GM12878 (cell line): ENCODE results near the gene KIAA0825. TPM values are rescaled to one million over a fixed set of nuclear protein-coding genes. Genes with fewer than 3 reads are reported as not detected.

Experiments used
- ATAC-seq: fragments of 200-7000 bp; cut with Tn5 transposase; 3 replicates; pipeline ENCODE4 v1.9.1; 2020; ENCODE audit warnings: mild to moderate bottlenecking, moderate library complexity
- BruUV-seq: library from RNA; stranded (reverse); fragments of 400-500 nt; replicated peaks from 2 replicates; lab custom pipeline; 2021; lab: Mats Ljungman, UMichigan
- CTCF ChIA-PET: fragments of 300-600 bp; sonication (Branson Sonifier 250); formaldehyde crosslinking; extraction: SDS; loops from one replicate; lab custom pipeline; 2021; ENCODE audit warnings: inconsistent platforms; lab: Yijun Ruan, JAX
- POLR2A ChIA-PET: fragments of 350-600 bp; formaldehyde crosslinking; extraction: SDS; loops from one replicate; lab custom pipeline; 2021; ENCODE audit warnings: inconsistent platforms; lab: Charles Lee
- RAD21 ChIA-PET: fragments of 300-600 bp; sonication (Branson Sonifier 250); formaldehyde crosslinking; loops from one replicate; lab custom pipeline; 2023; ENCODE audit warnings: antibody characterized with exemption; ENCODE audit not compliant: unreplicated experiment; lab: Charles Lee
- SMC1A ChIA-PET: fragments of 300-600 bp; sonication (Branson Sonifier 250); formaldehyde crosslinking; loops from one replicate; lab custom pipeline; 2023; ENCODE audit not compliant: unreplicated experiment, uncharacterized antibody; lab: Charles Lee
- DNase-seq: peaks from one replicate; pipeline ENCODE4 v3.0.0-alpha.2; 2011; ENCODE audit warnings: low read depth, low spot score
- FAIRE-seq: peaks from 3 replicates; lab custom pipeline; 2011; peaks lifted over from hg19 to GRCh38; lab: Jason Lieb, UNC
- H2AFZ ChIP-seq: 2 replicates; pipeline ENCODE4 v1.6.0; 2011; ENCODE audit warnings: low read depth, low read length, control low read depth; ENCODE audit not compliant: control insufficient read depth
- H3K27ac ChIP-seq: 2 replicates; pipeline ENCODE4 v1.5.1; 2011; ENCODE audit warnings: control low read depth; ENCODE audit not compliant: control insufficient read depth, insufficient read depth
- H3K27me3 ChIP-seq, 2 experiments: replicated peaks in 1 of 2; 2 replicates each; pipeline versions ENCODE4 v1.6.0 to v1.6.1; 2011; ENCODE audit warnings: low read length in 1 of 2; ENCODE audit not compliant: control insufficient read depth in 2 of 2, insufficient read depth in 2 of 2
- H3K36me3 ChIP-seq, 2 experiments: 2 replicates each; pipeline ENCODE4 v1.5.1; 2011; ENCODE audit warnings: low read length in 1 of 2; ENCODE audit not compliant: control insufficient read depth in 2 of 2, insufficient read depth in 2 of 2
- H3K4me1 ChIP-seq: 2 replicates; pipeline ENCODE4 v1.6.1; 2011; ENCODE audit warnings: mild to moderate bottlenecking, low read length, moderate library complexity, mixed read lengths; ENCODE audit not compliant: control insufficient read depth, insufficient read depth
- H3K4me2 ChIP-seq: 2 replicates; pipeline ENCODE4 v1.6.0; 2011; ENCODE audit warnings: control low read depth; ENCODE audit not compliant: control insufficient read depth, insufficient read depth
- H3K4me3 ChIP-seq: fragments of 200-600 bp; sonication (generic); 2 replicates; pipeline ENCODE4 v1.5.1; 2016
- H3K79me2 ChIP-seq: 2 replicates; pipeline ENCODE4 v1.6.0; 2011; ENCODE audit warnings: low read length; ENCODE audit not compliant: control insufficient read depth, insufficient read depth
- H3K9ac ChIP-seq: 2 replicates; pipeline ENCODE4 v1.8.0; 2011; ENCODE audit warnings: low read length, control low read depth, mixed read lengths; ENCODE audit not compliant: control insufficient read depth, insufficient read depth
- H3K9me3 ChIP-seq: replicated peaks from 3 replicates; pipeline ENCODE4 v1.5.1; 2011; ENCODE audit warnings: mild to moderate bottlenecking, low read length; ENCODE audit not compliant: control insufficient read depth, insufficient read depth
- H4K20me1 ChIP-seq: 2 replicates; pipeline ENCODE4 v1.6.0; 2011; ENCODE audit not compliant: control insufficient read depth, insufficient read depth
- CBFB ChIP-seq: IDR thresholded peaks from 2 replicates; pipeline ENCODE4 v1.6.1; 2016; ENCODE audit warnings: antibody characterized with exemption, low read depth
- CHD1 ChIP-seq: IDR thresholded peaks from 2 replicates; pipeline ENCODE4 v1.6.1; 2012; ENCODE audit warnings: low read depth, low read length, improper control_type of control experiment
- CREB1 ChIP-seq: IDR thresholded peaks from 2 replicates; pipeline ENCODE4 v1.6.1; 2012; ENCODE audit warnings: low read depth, mild to moderate bottlenecking, inconsistent platforms
- DPF2 ChIP-seq: fragments of 450-650 bp; IDR thresholded peaks from 2 replicates; pipeline ENCODE4 v1.6.1; 2017; ENCODE audit warnings: mild to moderate bottlenecking
- E4F1 ChIP-seq: fragments of 450-650 bp; IDR thresholded peaks from 2 replicates; pipeline ENCODE4 v1.6.1; 2018; ENCODE audit warnings: borderline replicate concordance, mild to moderate bottlenecking; ENCODE audit not compliant: partially characterized antibody
- EED ChIP-seq: sonication (generic); IDR thresholded peaks from 2 replicates; pipeline ENCODE4 v1.6.1; 2016; ENCODE audit warnings: antibody characterized with exemption, low read depth
- FOXK2 ChIP-seq: fragments of 450-650 bp; IDR thresholded peaks from 2 replicates; pipeline ENCODE4 v1.6.1; 2017; ENCODE audit warnings: mild to moderate bottlenecking, moderate library complexity
- HDGF ChIP-seq: fragments of 450-650 bp; IDR thresholded peaks from 2 replicates; pipeline ENCODE4 v1.6.1; 2016; ENCODE audit warnings: antibody characterized with exemption
- IRF5 ChIP-seq: fragments of 450-650 bp; IDR thresholded peaks from 2 replicates; pipeline ENCODE4 v1.6.1; 2017; ENCODE audit warnings: borderline replicate concordance
- NR2C1 ChIP-seq: fragments of 450-650 bp; IDR thresholded peaks from 2 replicates; pipeline ENCODE4 v1.6.1; 2017; ENCODE audit warnings: antibody characterized with exemption, mild to moderate bottlenecking, moderate library complexity
- PRDM15 ChIP-seq: fragments of 450-650 bp; formaldehyde crosslinking; IDR thresholded peaks from 2 replicates; pipeline ENCODE4 v1.4.0; 2020; ENCODE audit warnings: mild to moderate bottlenecking, moderate library complexity
- RBBP5 ChIP-seq: fragments of 200-600 bp; sonication (generic); conservative IDR thresholded peaks from 2 replicates; pipeline ENCODE4 v1.6.1; 2016
- RUNX3 ChIP-seq: IDR thresholded peaks from 2 replicates; pipeline ENCODE4 v1.6.1; 2012; ENCODE audit warnings: low read length, inconsistent platforms
- SMC3 ChIP-seq: IDR thresholded peaks from 2 replicates; pipeline ENCODE4 v1.6.1; 2011; ENCODE audit warnings: low read length, improper control_type of control experiment, borderline replicate concordance
- SUZ12 ChIP-seq: fragments of 200-600 bp; sonication (generic); IDR thresholded peaks from one replicate; pipeline ENCODE4 v1.6.1; 2018; ENCODE audit warnings: antibody characterized with exemption, mild to moderate bottlenecking; ENCODE audit not compliant: unreplicated experiment
- USF2 ChIP-seq: IDR thresholded peaks from 2 replicates; pipeline ENCODE4 v1.6.1; 2011; ENCODE audit warnings: low read depth, low read length, improper control_type of control experiment, borderline replicate concordance
- ZBED1 ChIP-seq: IDR thresholded peaks from 2 replicates; pipeline ENCODE4 v1.6.1; 2016; ENCODE audit warnings: borderline replicate concordance
- ZNF274 ChIP-seq: IDR thresholded peaks from one replicate; pipeline ENCODE4 v1.8.0; 2011; ENCODE audit not compliant: insufficient read length, insufficient read depth
- WGBS: methylation state at CpG from one replicate; pipeline ENCODE4 v1.1.6; 2016; ENCODE audit warnings: low lambda C conversion rate; ENCODE audit not compliant: insufficient replicate concordance, insufficient coverage; ENCODE audit errors: missing lambda C conversion rate; 5-methylcytosine and 5-hydroxymethylcytosine counted together
- in situ Hi-C: fragments of 300-500 bp; cut with MboI; formaldehyde crosslinking; loops from 9 replicates; pipeline ENCODE4 v1.14.3; 2018; ENCODE audit warnings: mixed read lengths
- intact Hi-C: fragments of 100-400 bp; cut with micrococcal nuclease; formaldehyde crosslinking; loops from one replicate; pipeline ENCODE4 v1.14.2; 2022; ENCODE audit not compliant: unreplicated experiment
- polyA plus RNA-seq, 11 experiments: library from polyadenylated mRNA; depleted of rRNA in 4 of 11; unstranded in 6 of 11; stranded (reverse) in 5 of 11; fragments of >200 nt; fragmentation: Nextera tagmentation in 4 of 11; fragmentation: Illumina TruSeq in 1 of 11; extraction: Ambion mirVana in 4 of 11; extraction: Trizol in 1 of 11; gene quantifications; 1 replicate in 1 of 11; 2 replicates in 10 of 11; pipeline versions ENCODE4 v1.2.1 to v1.2.3, GENCODE V29; 2011 to 2016; ENCODE audit warnings: inconsistent platforms in 2 of 11, missing spikeins in 2 of 11, low read depth in 1 of 11
- total RNA-seq, 4 experiments: library from RNA; depleted of rRNA in 3 of 4; stranded (reverse); fragments of >200 nt in 3 of 4; fragmentation: Illumina TruSeq in 1 of 4; extraction: Trizol in 1 of 4; gene quantifications; 2 replicates each; pipeline versions ENCODE4 v1.2.1 to v1.2.3, GENCODE V29; 2013 to 2021

KIAA0825 gene
- total and polyA plus RNA-seq, 10 of the 15 experiments (the other 5 are each of a cell fraction or from before 2014, with no cell fraction given): 0.55 to 1.9 (median 1.5) TPM

- WGBS: 94% methylated on average over 3 of the region's 3 CpGs
- FAIRE-seq: no peak
- no peak overlapping the region for H3K9ac ChIP-seq
- no peak overlapping the region for H3K27ac ChIP-seq
- H3K4me3 ChIP-seq: no peak overlapping the region
- intact Hi-C loops: no loop called here
- H3K27me3 ChIP-seq: no peaks in the 10 kb centered on the region
- BruUV-seq: no TSS peak
- H3K36me3 ChIP-seq: peaks cover 0 to 8% of the 10 kb centered on the region in 2 experiments; a peak in 2 of 4 replicates
- POLR2A ChIA-PET: no interaction called here
- H3K4me2 ChIP-seq: no peak overlapping the region
- no peak for TF ChIP-seq EED
- no peak for TF ChIP-seq CREB1
- no peak for TF ChIP-seq FOXK2
- TF ChIP-seq RBBP5: no peak
- TF ChIP-seq PRDM15: no peak
- no peak for TF ChIP-seq ZBED1
- TF ChIP-seq NR2C1: no peak
- no peak for TF ChIP-seq ZNF274
- TF ChIP-seq IRF5: no peak
- no peak for TF ChIP-seq CHD1
- no peak for TF ChIP-seq E4F1
- no peak for TF ChIP-seq SMC3
- TF ChIP-seq HDGF: no peak
- TF ChIP-seq CBFB: no peak
- TF ChIP-seq DPF2: no peak
- no peak for TF ChIP-seq RUNX3
- TF ChIP-seq SUZ12: no peak
- TF ChIP-seq USF2: no peak
- TF ChIP-seq, all 136 proteins: peak for 0
- Histone ChIP-seq H2AFZ (no peak overlapping the region), H3K9me3 (peaks cover 16% of the 10 kb centered on the region), H4K20me1 (no peaks in the 10 kb centered on the region), H3K79me2 (no peaks in the 10 kb centered on the region), H3K4me1 (no peaks in the 10 kb centered on the region)
- ATAC-seq (no peak), DNase-seq (no peak)
- in situ Hi-C loops: no loop called here
- SMC1A ChIA-PET: interaction anchor here (0.6 kb wide), 1 partner anchor 13 kb away, joined by 5 read pairs; no protein-coding TSS in a partner anchor
- RAD21 ChIA-PET: no interaction called here
- CTCF ChIA-PET: no interaction called here
Measured at GRCh38 chr5:94661086-94661485, 42.7 kb upstream of the KIAA0825 start.
